Stimulated activated CD8-positive, alpha-beta memory T cell treated with anti-CD3 and anti-CD28 coated beads, Interleukin-4, amount 100 ng/mL, for 1 hour (primary cell): ENCODE results near the gene ZNF174.

Source experiments
- DNase-seq, 2 donors: peaks; one replicate each; pipeline ENCODE4 v3.0.0-alpha.2; 2020; ENCODE audit warnings: low read depth in 2 of 2, low spot score in 1 of 2

The ZNF174 gene

DNA sequence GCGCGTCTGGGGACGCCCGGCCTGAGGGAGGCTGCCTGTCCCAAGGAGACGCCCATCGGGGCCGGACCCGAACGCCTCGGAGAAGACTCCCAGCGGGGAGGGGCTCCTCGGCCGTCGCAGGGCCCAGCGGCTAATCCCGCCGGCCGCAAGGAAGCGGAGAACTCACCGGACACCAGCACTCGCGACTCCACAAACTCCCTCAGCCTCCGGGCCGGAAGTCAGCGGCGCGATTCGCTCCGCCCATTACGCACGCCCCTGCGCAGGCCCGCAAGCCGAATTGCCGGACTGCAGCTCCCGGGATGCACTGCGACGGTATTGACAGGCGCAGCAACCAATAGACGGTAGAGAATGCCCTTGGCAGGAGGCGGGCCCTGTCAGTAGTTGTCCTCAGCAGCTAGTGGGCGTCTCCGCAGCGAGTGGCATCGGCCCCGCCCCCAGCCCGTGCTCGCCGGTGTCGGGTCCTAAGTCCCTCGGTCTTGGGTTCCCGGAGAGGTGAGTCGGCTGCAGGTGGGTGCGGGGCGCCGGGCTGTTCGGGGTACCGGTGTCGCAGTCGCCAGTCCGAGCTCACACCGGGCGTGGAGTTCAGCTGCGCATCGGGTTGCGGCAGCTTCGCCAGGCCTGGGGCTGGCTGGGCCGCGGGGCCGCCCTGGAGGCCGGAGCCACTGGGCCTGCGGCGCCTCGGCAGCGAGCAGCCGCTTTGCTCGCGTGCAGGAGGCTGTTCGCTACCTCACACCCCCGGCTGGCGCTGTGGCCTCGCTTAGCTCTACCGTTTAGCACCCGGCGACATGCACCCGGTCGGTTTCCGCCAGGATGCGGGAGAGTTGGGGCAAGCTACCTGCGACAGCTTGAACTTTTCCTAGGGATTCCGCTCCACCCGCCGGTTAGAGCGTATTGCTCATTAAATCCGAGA lies at the start of gene ZNF174, which contains the start of gene ZSCAN32:
TSS of gene ZNF174 (plus strand) at position 437 of the 910 bp plus-strand sequence. CDS start 790 bp downstream, outside the sequence.
TSS of gene ZSCAN32 (minus strand) at position 226 of the 910 bp plus-strand sequence. CDS start 3,447 bp downstream, outside the sequence.
- DNase-seq, result peak; percentile 95 to 96

DNA sequence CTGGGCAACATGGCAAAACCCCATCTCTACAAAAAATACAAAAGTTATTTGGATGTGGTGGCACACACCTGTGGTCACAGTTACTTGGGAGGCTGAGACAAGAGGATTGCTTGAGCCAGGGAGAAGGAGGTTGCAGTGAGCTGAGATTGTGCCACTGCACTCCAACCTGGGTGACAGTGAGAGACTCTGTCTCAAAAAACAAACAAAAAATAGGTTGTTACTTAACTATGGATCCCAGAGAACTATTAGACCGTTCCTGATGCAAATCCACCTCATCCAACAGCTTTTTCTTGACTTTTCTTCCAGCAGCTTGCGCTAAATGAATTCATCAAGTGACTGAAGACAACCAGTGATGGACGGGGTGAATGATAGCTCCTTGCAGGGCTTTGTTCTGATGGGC lies 45.4 kb upstream of the ZNF174 start, which contains the start of gene OR2C1:
TSS of gene OR2C1 (plus strand) at position 301 of the 400 bp plus-strand sequence. CDS start at position 353, 52 bp downstream.
- DNase-seq, result no peak

DNA sequence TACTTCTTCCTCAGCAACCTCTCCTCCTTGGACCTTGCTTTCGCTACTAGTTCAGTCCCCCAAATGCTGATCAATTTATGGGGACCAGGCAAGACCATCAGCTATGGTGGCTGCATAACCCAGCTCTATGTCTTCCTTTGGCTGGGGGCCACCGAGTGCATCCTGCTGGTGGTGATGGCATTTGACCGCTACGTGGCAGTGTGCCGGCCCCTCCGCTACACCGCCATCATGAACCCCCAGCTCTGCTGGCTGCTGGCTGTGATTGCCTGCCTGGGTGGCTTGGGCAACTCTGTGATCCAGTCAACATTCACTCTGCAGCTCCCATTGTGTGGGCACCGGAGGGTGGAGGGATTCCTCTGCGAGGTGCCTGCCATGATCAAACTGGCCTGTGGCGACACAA lies 44.9 kb upstream of the ZNF174 start:
- DNase-seq, result no peak

DNA sequence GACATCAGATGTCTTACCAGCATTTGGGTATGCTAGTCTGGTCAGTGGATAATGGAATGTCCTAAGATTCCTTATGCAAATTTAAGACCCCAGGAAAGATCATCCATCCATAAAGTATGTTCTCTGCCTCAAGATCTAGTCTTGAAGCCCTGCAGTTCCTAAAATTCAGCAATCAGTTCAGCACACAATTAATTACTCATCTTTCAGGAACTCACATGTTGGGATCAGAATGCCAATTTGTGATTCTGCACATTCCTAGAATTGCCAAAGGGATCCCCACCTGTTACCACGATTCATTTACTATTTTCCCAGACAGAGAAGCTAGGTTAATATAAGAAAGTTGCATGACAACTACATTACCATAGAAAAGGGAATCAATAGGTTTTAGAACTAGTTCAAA lies 42.1 kb upstream of the ZNF174 start:
- DNase-seq, result no peak

DNA sequence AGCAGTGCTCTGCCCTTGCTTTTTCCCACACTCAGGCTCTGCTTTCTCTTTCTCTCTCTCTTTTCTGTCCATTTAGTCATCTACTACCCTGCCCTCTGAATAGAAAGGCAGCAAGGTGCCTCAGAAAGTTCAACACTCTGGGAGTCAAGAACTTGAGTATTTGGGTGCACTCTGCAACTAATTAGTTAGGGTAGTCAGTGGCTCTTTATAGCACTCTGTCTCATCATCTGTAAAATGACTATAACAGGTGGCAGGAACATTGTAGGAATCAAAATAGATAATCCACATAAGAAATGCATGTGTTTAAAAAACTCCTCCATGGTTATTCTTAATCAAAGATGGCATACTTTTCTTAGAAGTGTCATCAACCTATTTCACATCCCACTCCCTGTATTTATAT lies 38.1 kb upstream of the ZNF174 start:
- no peak for DNase-seq

DNA sequence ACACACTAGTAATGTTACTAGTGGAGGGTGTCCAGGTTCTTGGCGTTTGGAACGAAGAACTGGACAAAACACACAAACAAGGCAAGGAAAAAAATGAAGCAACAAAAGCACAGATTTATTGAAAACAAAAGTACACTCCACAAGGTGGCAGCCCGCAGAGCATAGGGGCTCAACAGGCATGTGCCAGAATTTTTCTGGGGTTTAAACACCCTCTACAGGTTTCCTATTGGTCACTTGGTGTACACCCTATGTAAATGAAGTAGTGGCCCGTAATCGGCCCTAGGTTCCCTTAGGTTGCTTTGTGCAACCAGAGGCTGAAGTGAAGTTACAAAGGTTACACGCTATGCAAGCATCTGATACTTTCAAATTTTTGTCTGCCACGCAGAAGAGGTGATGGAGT lies 37.2 kb upstream of the ZNF174 start:
- DNase-seq, result no peak

DNA sequence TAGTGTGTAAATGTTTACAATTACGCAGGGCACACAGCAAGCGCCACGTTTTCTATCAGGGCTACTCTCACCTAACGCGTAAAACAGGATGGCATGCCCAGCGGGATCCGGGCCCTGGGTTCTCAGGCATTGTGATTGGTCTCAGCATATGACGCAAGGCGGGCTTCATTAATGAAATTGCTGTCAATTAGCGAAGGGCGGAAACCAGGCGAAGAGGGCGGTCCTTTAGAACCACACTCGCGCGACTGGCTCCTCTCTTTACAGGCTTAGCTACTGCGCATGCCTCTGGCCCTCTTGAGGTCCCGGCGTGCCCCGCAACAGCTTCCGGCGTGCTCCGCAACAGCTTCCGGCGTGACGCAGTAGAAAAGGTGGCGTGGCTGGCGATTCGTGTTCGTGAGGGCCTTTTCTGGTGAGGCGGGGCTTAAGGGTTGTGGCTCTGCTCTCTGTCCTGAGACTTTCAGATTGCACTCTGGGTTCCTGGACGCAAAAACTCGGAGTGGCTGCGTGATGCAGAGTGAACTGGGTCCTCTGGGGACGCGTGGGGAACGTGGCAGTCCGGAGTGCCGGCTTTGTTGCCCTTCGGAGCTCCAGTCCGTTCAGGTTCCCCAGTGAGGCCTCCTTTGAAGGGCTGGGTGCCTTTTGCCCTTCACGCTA lies 36.1 kb upstream of the ZNF174 start:
- DNase-seq, result peak; percentile 36 to 66

DNA sequence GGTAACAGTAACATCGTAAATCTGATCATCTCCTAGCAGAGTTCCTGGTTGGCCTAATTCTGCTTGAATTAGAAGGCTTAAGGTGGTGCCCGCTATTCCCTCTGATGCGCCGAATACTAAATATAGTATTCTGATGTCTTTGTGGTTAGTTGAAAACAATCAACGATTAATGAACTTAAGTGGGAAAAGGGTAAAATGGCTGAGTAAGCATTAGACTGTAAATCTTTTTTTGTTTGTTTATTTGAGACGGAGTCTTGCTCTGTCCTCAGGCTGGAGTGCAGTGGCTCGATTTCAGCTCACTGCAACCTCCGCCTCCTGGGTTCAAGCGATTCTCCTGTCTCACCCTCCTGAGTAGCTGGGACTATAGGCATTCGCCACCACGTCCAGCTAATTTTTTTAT lies 31.9 kb upstream of the ZNF174 start:
- no peak for DNase-seq

DNA sequence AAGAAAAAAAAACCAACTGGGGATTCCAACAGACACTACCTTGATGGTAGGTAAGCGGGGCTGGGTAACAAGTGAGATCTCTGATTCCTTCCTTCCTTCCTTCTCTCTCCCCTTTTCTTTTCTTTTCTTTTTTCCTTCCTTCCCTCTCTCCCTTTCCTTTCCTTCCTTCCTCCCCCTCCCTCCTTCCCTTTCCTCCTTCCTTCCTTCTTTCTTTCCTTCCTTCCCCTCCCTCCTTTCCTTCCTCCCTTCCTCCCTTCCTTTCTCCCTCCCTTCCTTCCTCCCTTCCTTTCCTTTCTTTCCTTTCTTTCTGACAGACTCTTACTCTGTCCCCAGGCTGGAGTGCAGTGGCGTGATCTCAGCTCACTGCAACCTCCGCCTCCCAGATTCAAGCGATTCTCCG lies 25.3 kb upstream of the ZNF174 start:
- no peak for DNase-seq

DNA sequence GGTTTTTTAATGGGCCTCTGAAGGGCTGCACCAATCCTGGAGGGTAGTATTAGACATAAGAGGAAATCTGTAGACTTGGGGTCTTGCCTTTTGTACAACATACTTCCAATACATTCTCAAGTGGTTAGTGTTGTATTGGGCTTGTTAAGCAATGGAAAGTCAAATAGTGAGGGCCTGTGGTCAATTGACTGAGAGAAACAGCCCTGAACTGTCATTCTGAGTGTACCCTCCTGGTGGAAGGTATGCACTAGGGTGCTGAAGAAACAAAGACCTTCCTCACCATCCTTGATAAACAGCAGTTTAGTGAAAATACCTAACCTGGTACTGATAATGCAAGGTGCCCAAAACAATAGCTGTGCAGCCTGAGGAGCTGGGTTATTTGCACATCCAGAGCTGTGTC lies 23.1 kb upstream of the ZNF174 start:
- no peak for DNase-seq

DNA sequence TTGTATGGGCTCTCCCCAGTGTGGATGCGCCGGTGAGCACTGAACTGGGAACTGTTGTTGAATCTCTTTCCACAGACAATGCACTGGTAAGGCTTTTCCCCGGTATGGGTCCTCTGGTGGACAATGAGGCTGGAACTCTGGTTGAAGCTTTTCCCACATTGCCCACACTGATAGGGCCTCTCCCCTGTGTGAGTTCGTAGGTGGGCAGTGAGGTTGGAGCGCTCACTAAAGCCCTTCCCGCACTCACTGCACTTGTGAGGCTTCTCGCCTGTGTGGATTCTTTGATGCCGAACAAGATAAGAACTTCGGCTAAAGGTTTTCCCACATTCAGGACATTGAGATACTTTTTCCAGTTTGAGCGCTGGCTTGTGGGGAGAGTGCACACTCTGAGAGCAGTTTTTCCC lies 18.0 kb upstream of the ZNF174 start:
- no peak for DNase-seq

DNA sequence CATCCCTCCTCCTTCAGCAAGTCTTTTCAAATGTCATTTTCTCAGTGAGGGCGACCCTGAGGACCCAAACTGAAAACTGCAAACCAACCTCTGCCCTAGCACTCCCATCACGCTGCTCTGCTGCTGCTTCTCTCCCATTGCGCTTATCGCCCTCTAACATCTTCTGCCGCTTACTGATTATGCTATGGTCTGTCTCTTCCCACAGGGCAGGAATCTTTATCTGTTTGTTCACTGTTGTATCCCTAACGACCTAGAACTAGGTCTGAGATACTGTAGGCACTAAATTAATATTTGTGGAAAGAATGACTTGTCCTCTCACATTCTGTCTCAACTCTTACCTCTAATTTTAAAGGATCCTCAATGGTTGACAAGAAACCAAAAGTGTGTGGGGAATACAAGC lies 12.7 kb upstream of the ZNF174 start:
- no peak for DNase-seq

DNA sequence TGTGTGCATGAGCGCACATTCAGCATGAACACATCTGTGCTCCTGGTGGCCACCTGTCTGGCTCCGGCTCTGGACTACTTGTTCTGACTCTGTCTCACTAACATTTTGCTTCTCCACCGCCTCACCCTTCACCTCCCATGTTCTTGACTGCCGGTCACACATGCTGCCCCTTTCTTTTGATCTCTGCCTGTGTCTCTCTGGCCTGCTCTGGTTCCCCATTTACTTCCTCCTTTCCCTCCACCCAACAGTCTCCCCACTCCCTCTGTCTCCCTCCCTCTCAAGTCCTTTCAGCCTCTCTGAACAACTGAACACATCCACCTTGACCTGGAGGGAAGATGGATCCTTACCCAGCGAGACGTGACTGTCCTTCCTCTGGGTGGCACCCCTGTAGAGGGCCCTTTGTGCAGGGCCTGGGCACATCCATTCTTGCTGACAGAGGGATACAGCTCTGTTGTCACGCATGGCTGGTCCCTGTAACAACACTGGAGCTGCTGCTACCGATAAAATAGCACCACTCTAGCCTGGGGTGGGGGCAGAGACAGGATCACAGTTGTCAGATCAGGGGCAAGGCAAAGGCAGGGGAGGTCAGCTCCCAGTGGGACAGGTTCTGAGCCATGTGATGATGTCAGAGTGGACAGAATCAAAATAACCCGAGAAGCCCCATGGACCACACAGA lies 11.2 kb upstream of the ZNF174 start:
- DNase-seq, result no peak

DNA sequence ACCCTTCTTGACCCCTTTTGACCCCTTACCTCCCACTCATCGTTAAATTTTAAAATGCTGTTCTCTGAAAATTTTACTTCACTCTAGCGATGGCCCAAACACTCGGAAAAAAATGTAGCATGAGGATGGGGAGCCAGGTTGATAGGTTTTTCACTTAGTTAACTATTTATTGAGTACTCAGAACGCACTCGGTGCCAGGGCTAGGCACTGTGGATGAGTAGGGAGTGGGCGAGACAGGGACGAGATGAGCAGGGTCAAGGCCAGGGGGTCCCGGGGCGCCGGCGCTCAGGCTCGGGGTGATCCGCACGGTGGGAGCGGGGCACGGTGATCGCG lies 603 bp upstream of the ZNF174 start:
- DNase-seq, result no peak

DNA sequence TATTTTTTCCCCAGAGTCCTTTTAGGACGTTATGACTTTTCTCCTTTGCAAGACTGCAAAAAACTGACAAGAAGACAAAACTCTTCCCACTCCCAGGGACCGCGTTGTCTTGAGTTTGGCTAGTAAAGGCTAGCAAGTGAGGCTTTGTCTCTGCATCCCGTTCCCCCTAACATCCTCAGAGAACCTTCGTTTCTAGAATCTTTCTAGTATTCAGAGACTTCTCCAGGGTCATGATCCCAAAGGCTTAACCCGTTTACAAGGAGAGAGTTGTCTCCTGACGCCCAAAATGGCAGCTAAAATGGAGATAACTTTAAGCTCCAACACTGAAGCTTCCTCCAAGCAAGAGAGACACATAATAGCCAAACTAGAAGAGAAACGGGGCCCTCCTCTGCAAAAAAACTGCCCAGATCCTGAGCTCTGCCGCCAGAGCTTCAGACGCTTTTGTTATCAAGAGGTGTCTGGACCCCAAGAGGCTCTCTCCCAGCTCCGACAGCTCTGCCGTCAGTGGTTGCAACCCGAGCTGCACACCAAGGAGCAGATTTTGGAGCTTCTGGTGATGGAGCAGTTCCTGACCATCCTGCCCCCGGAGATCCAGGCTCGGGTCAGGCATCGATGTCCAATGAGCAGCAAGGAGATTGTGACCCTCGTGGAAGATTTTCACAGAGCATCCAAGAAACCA lies 843 bp downstream of the ZNF174 start:
- DNase-seq, result no peak

DNA sequence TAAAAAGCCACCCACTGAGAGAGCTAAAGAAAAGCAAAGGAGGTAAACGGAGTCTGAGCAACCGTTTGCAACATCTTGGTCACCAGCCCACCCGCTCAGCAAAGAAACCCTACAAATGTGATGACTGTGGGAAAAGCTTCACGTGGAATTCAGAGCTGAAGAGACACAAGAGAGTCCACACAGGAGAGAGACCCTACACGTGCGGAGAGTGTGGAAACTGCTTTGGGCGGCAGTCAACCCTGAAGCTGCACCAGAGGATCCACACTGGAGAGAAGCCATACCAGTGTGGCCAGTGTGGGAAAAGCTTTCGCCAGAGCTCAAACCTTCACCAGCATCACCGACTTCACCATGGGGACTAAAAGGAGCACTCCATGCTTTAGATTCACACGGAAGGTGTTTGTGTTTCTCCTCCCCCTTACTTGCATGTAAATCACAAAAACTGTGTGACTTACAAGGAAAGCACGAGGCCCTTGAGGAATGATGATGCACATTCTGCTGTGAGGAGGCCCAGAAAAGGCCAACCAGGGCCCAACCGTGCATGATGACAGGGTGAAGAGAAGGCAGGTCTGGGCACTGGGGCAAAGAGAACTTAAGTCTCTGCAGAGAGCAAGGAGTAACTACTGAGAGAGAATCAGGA lies 7.7 kb downstream of the ZNF174 start:
- DNase-seq, result no peak

DNA sequence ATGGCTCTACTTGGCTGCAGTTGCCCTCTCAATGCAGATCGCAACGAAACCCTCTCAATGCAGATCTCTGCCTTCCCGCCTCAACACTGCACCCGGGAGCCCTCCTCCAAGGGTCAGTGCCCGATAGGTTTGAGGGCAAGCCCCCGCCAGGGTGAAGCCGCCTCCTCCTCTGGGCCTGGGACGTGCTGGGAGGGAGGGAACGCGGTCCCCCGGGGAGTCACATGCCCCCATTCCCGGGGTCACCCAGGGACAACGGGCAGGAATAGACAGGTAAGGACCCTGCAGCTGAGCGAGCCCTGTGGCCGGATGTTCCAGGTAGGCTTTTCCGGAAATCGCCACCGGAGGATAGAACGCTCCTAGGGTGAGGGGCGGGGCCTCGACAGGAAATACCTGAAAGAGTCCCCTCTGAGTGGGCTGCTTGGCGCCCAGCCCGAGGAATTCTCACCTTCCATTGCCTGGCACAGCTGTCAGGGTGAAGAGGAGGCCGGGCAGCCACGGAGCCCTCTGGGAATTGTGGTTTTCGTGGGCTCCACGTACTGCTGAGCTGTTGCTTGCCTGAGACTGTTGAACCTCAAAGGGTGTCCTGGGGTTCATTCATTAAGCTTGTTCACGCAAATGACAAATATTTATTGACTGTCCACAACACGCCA lies 12.8 kb downstream of the ZNF174 start:
- DNase-seq, result no peak

DNA sequence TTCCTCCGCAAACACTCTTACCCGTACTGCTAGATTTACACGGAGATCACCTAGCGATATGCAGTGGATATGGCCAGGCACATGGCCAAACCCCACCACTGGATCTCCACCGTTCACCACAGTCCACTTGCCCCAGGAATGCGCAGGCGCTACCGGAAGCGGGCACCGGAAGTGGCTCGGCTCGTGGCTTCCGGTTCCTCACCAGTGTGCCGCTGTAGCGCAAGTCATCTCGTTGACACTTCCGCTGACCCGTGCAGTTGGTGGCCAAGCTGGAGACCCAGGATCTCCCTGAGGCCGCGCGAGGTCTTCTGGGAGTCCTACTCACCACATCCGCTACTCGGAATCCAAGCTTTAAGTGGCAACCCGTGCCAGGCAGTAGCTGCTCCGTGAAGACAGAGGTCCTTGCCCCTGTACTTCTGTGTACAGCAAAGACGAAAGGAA lies 30.8 kb downstream of the ZNF174 start:
- peak in 1 of 2 donors; percentile 17 for DNase-seq

DNA sequence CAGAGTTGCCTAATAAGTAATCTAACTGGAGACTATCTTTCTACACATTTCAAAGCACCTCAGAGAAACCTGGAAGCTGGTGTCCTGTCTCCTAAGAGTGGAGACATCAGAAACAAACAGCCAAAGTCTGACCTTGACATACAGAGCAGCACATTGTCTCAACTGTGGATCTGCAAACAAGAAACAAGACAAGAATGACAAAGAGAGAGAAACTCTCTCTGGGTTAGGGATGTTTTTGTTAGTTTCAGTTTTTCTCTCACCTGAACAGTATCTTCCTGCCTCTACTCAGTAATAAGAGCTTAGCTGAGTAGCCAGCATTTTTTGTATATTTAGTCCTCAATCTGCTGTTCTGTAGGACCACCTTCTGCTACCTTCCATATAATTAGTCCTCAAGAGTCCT lies 33.4 kb downstream of the ZNF174 start:
- DNase-seq, result no peak

DNA sequence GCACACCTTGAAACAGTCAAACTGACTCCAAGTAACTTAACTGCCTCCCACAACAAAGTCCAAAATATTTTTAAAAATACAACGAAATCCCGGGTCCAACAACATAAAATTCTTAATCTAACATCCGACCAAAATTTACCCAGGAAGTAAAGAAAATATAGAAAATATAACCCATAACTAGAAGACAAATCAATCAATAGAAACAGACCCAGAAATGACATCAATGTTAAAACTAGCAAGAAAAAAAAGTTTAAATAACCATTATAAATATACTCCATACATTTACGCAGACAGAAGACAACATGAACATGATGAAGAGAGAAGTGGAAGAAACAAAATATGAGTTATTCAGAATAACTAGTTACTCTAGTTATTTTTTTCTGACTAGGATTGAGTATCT lies 38.6 kb downstream of the ZNF174 start:
- no peak for DNase-seq
